HG03135 (cell line): ENCODE results near the gene ZFYVE27.

Experiments used
- ATAC-seq: cut with Tn5 transposase; IDR thresholded peaks from one replicate; pipeline ENCODE4 v1.9.1; 2021; ENCODE audit warnings: mild to moderate bottlenecking, moderate library complexity; ENCODE audit not compliant: unreplicated experiment

The ZFYVE27 gene

GRCh38 chr10:97766996-97767924, 30.3 kb downstream of the ZFYVE27 start:
- ATAC-seq, result no peak

GRCh38 chr10:97768322-97769315, 31.7 kb downstream of the ZFYVE27 start:
- no peak for ATAC-seq

GRCh38 chr10:97770255-97770654, 33.3 kb downstream of the ZFYVE27 start:
- no peak for ATAC-seq

GRCh38 chr10:97771055-97771891, 34.3 kb downstream of the ZFYVE27 start:
- ATAC-seq, result no peak

GRCh38 chr10:97771913-97772823, 35.2 kb downstream of the ZFYVE27 start, which contains the start of gene SFRP5:
SFRP5 (minus strand) TSS chr10:97771999; CDS start chr10:97771833, 166 bp downstream.
- ATAC-seq, result no peak

- no peak for ATAC-seq
These were observed 36.2 kb downstream of the ZFYVE27 start for GRCh38 chr10:97773096-97773495.

- ATAC-seq, result no peak
These were observed 37.9 kb downstream of the ZFYVE27 start for GRCh38 chr10:97774811-97775294.

GRCh38 chr10:97777143-97777542, 40.2 kb downstream of the ZFYVE27 start:
- ATAC-seq, result no peak

GRCh38 chr10:97778452-97779302, 41.7 kb downstream of the ZFYVE27 start:
- no peak for ATAC-seq

- no peak for ATAC-seq
These were observed 42.6 kb downstream of the ZFYVE27 start for GRCh38 chr10:97779492-97779891.

- ATAC-seq, result no peak
These were observed 43.0 kb downstream of the ZFYVE27 start for GRCh38 chr10:97779975-97780374.

- no peak for ATAC-seq
These were observed 44.1 kb downstream of the ZFYVE27 start for GRCh38 chr10:97780841-97781617.

GRCh38 chr10:97781618-97782331, 44.8 kb downstream of the ZFYVE27 start:
- ATAC-seq, result no peak

- ATAC-seq, result no peak
These were observed 45.7 kb downstream of the ZFYVE27 start for GRCh38 chr10:97782455-97783228.

GRCh38 chr10:97784200-97784810, 47.4 kb downstream of the ZFYVE27 start:
- no peak for ATAC-seq

GRCh38 chr10:97785231-97785630, 48.3 kb downstream of the ZFYVE27 start:
- no peak for ATAC-seq
